Neural progenitor cell (in vitro differentiated cells): Measurements from ENCODE around the gene PDE4A. TPM values are rescaled to one million over a fixed set of nuclear protein-coding genes. Genes with fewer than 3 reads are reported as not detected.
"Not testable (repeated sequence)": the region's sequence is repeated elsewhere in the genome, so short reads cannot be mapped to it uniquely, and the experiment has no call there.

ENCODE experiments used
- DNase-seq: peaks from one replicate; pipeline ENCODE4 v3.0.0-alpha.2; 2016; ENCODE audit warnings: low spot score
- H2AFZ ChIP-seq: fragments of 200-600 bp; sonication (generic); replicated peaks from 2 replicates; pipeline ENCODE4 v1.6.1; 2016; ENCODE audit warnings: antibody characterized with exemption
- H3F3A ChIP-seq: fragments of 200-600 bp; sonication (generic); 2 replicates; pipeline ENCODE4 v1.6.1; 2016; ENCODE audit warnings: antibody characterized with exemption, low read depth
- H3K27ac ChIP-seq: fragments of 200-600 bp; sonication (generic); 2 replicates; pipeline ENCODE4 v1.5.1; 2016; ENCODE audit warnings: mild to moderate bottlenecking
- H3K27me3 ChIP-seq: fragments of 200-600 bp; sonication (generic); 2 replicates; pipeline ENCODE4 v1.6.1; 2016; ENCODE audit warnings: mild to moderate bottlenecking, moderate library complexity
- H3K36me3 ChIP-seq: fragments of 200-600 bp; sonication (generic); 2 replicates; pipeline ENCODE4 v1.5.1; 2016
- H3K4me1 ChIP-seq: fragments of 200-600 bp; sonication (generic); 2 replicates; pipeline ENCODE4 v1.6.1; 2016; ENCODE audit warnings: mixed run types
- H3K4me2 ChIP-seq: fragments of 200-600 bp; sonication (generic); 2 replicates; pipeline ENCODE4 v1.6.1; 2016
- H3K4me3 ChIP-seq: fragments of 200-600 bp; sonication (generic); 2 replicates; pipeline ENCODE4 v1.5.1; 2016
- H3K79me2 ChIP-seq: fragments of 200-600 bp; sonication (generic); 2 replicates; pipeline ENCODE4 v1.6.1; 2016; ENCODE audit warnings: low read depth
- H3K9ac ChIP-seq: fragments of 200-600 bp; sonication (generic); 2 replicates; pipeline ENCODE4 v1.6.1; 2016
- H3K9me3 ChIP-seq: fragments of 200-600 bp; sonication (generic); 2 replicates; pipeline ENCODE4 v1.5.1; 2016; ENCODE audit warnings: low read depth
- H4K20me1 ChIP-seq: fragments of 200-600 bp; sonication (generic); 2 replicates; pipeline ENCODE4 v1.6.1; 2016; ENCODE audit warnings: low read depth
- H3K27ac Mint-ChIP-seq: 3 replicates; pipeline ENCODE4 v1.8.0; 2021; ENCODE audit warnings: mixed read lengths
- H3K27me3 Mint-ChIP-seq: 2 replicates; pipeline ENCODE4 v1.8.0; 2022; ENCODE audit warnings: low read depth, mild to moderate bottlenecking, inconsistent platforms, moderate library complexity, mixed read lengths; ENCODE audit not compliant: insufficient read depth
- H3K36me3 Mint-ChIP-seq: 3 replicates; pipeline ENCODE4 v1.8.0; 2021; ENCODE audit warnings: mixed read lengths
- H3K4me1 Mint-ChIP-seq: 3 replicates; pipeline ENCODE4 v1.8.0; 2021; ENCODE audit warnings: mixed read lengths
- H3K4me3 Mint-ChIP-seq: 3 replicates; pipeline ENCODE4 v1.8.0; 2021; ENCODE audit warnings: mild to moderate bottlenecking, moderate library complexity, mixed read lengths
- H3K9me3 Mint-ChIP-seq: 3 replicates; pipeline ENCODE4 v1.8.0; 2020; ENCODE audit warnings: mixed read lengths
- EZH2 ChIP-seq: fragments of 200-600 bp; sonication (generic); IDR thresholded peaks from 2 replicates; pipeline ENCODE4 v1.6.1; 2017; ENCODE audit warnings: antibody characterized with exemption, mild to moderate bottlenecking, moderate library complexity
- EZH2phosphoT487 ChIP-seq: fragments of 200-600 bp; sonication (generic); IDR thresholded peaks from 2 replicates; pipeline ENCODE4 v1.6.1; 2017; ENCODE audit warnings: antibody characterized with exemption
- total RNA-seq: library from RNA; depleted of rRNA; stranded (reverse); fragments of >200 nt; gene quantifications from 2 replicates; pipeline ENCODE4 v1.2.3, GENCODE V29; 2015; ENCODE audit warnings: low replicate concordance
- TF ChIP-seq, protein P1 (sequence below): fragments of 200-600 bp; sonication (generic); IDR thresholded peaks from 2 replicates; pipeline ENCODE4 v1.5.1; 2017; ENCODE audit warnings: antibody characterized with exemption, mild to moderate bottlenecking

Gene PDE4A
- total RNA-seq, 1 donor from 2014 or later, result 0.37 TPM

DNA sequence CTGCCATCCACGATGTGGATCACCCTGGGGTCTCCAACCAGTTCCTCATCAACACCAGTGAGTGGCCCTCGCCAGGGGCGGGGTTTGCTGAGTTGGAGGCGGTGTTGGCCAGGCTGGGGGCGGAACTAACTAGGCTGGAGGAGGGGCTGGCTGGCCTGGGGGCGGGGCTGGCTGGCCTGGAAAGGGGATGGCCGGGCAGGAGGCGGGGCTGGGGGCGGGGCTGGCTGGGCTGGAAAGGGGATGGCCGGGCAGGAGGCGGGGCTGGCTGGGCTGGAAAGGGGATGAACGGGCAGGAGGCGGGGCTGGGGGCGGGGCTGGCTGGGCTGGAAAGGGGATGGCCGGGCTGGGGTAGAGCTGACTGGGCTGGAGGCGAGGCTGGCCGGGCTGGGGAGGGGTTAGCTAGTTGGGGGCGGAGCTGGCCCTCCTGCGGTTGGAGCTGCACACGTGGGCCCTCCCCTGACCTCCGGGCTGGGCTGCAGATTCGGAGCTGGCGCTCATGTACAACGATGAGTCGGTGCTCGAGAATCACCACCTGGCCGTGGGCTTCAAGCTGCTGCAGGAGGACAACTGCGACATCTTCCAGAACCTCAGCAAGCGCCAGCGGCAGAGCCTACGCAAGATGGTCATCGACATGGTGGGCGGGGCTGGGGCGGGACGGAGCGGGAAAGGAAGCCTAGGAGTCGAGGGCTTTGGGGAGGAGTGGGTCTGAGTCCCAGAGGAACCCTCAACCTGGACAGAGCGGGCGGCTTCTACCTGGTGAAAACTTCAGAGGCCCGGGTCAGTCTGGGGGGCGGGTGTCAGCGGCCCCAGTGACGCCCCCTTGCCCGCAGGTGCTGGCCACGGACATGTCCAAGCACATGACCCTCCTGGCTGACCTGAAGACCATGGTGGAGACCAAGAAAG is 41.0 kb downstream of the PDE4A start:
- Histone ChIP-seq H3K4me3 (peak overlapping the region; percentile 45), H3K4me1 (peaks cover 3% of the 10 kb centered on the region), H3K36me3 (no peaks in the 10 kb centered on the region), H3K27ac (no peak overlapping the region), H3K9ac (no peak overlapping the region), H3K9me3 (no peaks in the 10 kb centered on the region), H2AFZ (peak overlapping the region; percentile 94), H3F3A (peaks cover 6% of the 10 kb centered on the region), H3K27me3 (peaks cover 11% of the 10 kb centered on the region), H3K79me2 (no peaks in the 10 kb centered on the region), H4K20me1 (no peaks in the 10 kb centered on the region), H3K4me2 (peak overlapping the region; percentile 83)
- Mint-ChIP-seq H3K27me3 (no peaks in the 10 kb centered on the region), H3K9me3 (no peaks in the 10 kb centered on the region), H3K4me3 (peak overlapping the region; percentile 72), H3K4me1 (peaks cover 11% of the 10 kb centered on the region), H3K27ac (no peak overlapping the region), H3K36me3 (no peaks in the 10 kb centered on the region)
- TF ChIP-seq EZH2phosphoT487 (no peak), EZH2 (no peak)
- TF ChIP-seq, protein P1, sequence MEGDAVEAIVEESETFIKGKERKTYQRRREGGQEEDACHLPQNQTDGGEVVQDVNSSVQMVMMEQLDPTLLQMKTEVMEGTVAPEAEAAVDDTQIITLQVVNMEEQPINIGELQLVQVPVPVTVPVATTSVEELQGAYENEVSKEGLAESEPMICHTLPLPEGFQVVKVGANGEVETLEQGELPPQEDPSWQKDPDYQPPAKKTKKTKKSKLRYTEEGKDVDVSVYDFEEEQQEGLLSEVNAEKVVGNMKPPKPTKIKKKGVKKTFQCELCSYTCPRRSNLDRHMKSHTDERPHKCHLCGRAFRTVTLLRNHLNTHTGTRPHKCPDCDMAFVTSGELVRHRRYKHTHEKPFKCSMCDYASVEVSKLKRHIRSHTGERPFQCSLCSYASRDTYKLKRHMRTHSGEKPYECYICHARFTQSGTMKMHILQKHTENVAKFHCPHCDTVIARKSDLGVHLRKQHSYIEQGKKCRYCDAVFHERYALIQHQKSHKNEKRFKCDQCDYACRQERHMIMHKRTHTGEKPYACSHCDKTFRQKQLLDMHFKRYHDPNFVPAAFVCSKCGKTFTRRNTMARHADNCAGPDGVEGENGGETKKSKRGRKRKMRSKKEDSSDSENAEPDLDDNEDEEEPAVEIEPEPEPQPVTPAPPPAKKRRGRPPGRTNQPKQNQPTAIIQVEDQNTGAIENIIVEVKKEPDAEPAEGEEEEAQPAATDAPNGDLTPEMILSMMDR, result no peak
- DNase-seq, result peak; percentile 96

DNA sequence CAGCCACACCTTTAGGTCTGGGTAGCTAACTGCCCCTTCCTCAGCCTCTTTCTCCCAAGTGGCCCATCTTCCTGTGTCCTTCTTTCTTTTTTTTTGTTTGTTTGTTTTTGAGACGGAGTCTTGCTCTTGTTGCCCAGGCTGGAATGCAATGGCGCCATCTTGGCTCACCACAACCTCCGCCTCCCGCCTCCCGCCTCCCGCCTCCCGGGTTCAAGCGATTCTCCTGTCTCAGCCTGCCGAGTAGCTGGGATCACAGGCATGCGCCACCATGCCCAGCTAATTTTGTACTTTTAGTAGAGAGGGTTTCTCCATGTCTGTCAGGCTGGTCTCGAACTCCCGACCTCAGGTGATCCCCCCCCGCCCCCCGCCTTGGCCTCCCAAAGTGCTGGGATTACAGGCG is 41.7 kb downstream of the PDE4A start:
- not testable (repeated sequence) for H4K20me1 ChIP-seq, H3K27ac Mint-ChIP-seq, H3K79me2 ChIP-seq, H3K36me3 Mint-ChIP-seq, H2AFZ ChIP-seq, H3K4me1 ChIP-seq, H3K27ac ChIP-seq, H3K9me3 ChIP-seq, H3K27me3 Mint-ChIP-seq, H3F3A ChIP-seq, H3K9ac ChIP-seq, DNase-seq, H3K9me3 Mint-ChIP-seq, H3K36me3 ChIP-seq
- Histone ChIP-seq H3K27me3 (peaks cover 11% of the 10 kb centered on the region), H3K4me2 (peak overlapping the region; percentile 83), H3K4me3 (peak overlapping the region; percentile 45)
- H3K4me3 Mint-ChIP-seq, result peak overlapping the region; percentile 72
- peaks cover 12% of the 10 kb centered on the region for H3K4me1 Mint-ChIP-seq

DNA sequence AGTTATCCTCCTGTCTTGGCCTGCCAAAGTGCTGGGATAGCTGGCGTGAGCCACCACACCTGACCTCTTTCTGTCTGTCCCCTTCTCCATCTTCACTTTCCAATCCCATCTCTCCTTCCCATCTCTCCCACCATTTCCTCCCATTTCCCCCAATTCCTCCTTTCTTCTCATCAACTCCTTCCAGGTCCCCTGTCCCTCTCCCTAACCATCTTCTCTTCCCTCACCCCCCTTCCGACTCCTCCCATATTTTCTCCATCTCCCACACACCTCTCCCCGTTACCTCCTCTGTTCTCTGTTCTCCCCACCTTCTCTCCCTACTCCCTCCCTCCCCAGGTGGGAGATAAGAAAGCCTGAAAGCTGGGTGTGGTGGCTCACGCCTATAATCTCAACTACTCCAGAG is 42.2 kb downstream of the PDE4A start:
- Histone ChIP-seq H3K79me2 (no peaks in the 10 kb centered on the region), H3K4me3 (no peak overlapping the region), H3K4me2 (no peak overlapping the region), H3K27me3 (peaks cover 11% of the 10 kb centered on the region), H3K4me1 (peaks cover 4% of the 10 kb centered on the region), H4K20me1 (no peaks in the 10 kb centered on the region), H3K27ac (no peak overlapping the region), H3F3A (peaks cover 6% of the 10 kb centered on the region), H3K9ac (no peak overlapping the region), H2AFZ (no peak overlapping the region), H3K9me3 (no peaks in the 10 kb centered on the region), H3K36me3 (no peaks in the 10 kb centered on the region)
- peak overlapping the region; percentile 22 for H3K4me3 Mint-ChIP-seq
- peaks cover 2% of the 10 kb centered on the region for H3K27me3 Mint-ChIP-seq
- no peaks in the 10 kb centered on the region for H3K9me3 Mint-ChIP-seq
- peaks cover 11% of the 10 kb centered on the region for H3K4me1 Mint-ChIP-seq
- H3K36me3 Mint-ChIP-seq, result no peaks in the 10 kb centered on the region
- no peak overlapping the region for H3K27ac Mint-ChIP-seq
- DNase-seq, result no peak
- TF ChIP-seq EZH2phosphoT487, result no peak
- TF ChIP-seq EZH2, result no peak
- TF ChIP-seq, protein P1, result no peak

DNA sequence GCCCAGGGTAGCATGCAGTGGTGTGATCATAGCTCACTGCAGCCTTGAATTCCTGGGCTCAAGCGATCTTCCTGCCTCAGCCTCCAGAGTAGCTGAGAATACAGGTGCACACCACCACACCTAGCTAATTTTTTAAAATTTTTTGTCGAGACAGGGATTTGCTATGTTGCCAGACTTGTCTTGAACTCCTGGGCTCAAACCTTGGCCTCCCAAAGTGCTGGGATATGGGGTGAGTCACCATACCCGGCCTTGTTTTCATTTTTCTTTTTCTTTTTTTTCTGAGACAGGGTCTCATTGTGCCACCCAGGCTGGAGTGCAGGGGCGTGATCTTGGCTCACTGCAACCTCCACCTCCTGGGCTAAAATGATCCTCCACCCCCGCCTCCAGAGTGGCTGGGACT is 44.1 kb downstream of the PDE4A start:
- H4K20me1 ChIP-seq, result no peaks in the 10 kb centered on the region
- H3K4me1 Mint-ChIP-seq, result peaks cover 20% of the 10 kb centered on the region

More for the DNA sequence above, 44.1 kb downstream of the PDE4A start:
- peaks cover 6% of the 10 kb centered on the region for H3F3A ChIP-seq
- no peaks in the 10 kb centered on the region for H3K9me3 Mint-ChIP-seq
- H3K9ac ChIP-seq, result no peak overlapping the region
- peaks cover 2% of the 10 kb centered on the region for H3K27me3 Mint-ChIP-seq
- H3K4me3 Mint-ChIP-seq, result no peak overlapping the region
- H3K36me3 Mint-ChIP-seq, result no peaks in the 10 kb centered on the region
- H3K27ac ChIP-seq, result no peak overlapping the region
- H3K79me2 ChIP-seq, result no peaks in the 10 kb centered on the region
- H3K4me3 ChIP-seq, result no peak overlapping the region
- no peak overlapping the region for H3K4me2 ChIP-seq
- no peak for DNase-seq
- no peaks in the 10 kb centered on the region for H3K9me3 ChIP-seq
- H3K36me3 ChIP-seq, result no peaks in the 10 kb centered on the region
- no peak overlapping the region for H2AFZ ChIP-seq
- H3K27ac Mint-ChIP-seq, result no peak overlapping the region
- peaks cover 23% of the 10 kb centered on the region for H3K4me1 ChIP-seq
- peaks cover 11% of the 10 kb centered on the region for H3K27me3 ChIP-seq
- TF ChIP-seq, protein P1, result no peak
- TF ChIP-seq EZH2phosphoT487, result no peak
- TF ChIP-seq EZH2, result no peak
